Activated CD8-positive, alpha-beta T cell treated with anti-CD3 and anti-CD28 coated beads, Interleukin-2, amount 10 ng/mL, durations not matched to agents 7 days and 5 days (primary cell): ENCODE results near the gene FSIP1. TPM values are rescaled to one million over a fixed set of nuclear protein-coding genes. Genes with fewer than 3 reads are reported as not detected.

Source experiments
- ATAC-seq: fragments of 150-1000 bp; cut with Tn5 transposase; one replicate; pipeline ENCODE4 v1.10.0; 2021; ENCODE audit warnings: moderate library complexity
- CTCF ChIA-PET: fragments of 350-600 bp; sonication (Branson Sonifier 250); formaldehyde crosslinking; loops from one replicate; lab custom pipeline; 2021; ENCODE audit warnings: antibody characterized with exemption; lab: Charles Lee
- POLR2A ChIA-PET: fragments of 350-600 bp; sonication (Branson Sonifier 250); formaldehyde crosslinking; loops from one replicate; lab custom pipeline; 2021; ENCODE audit warnings: antibody characterized with exemption; lab: Charles Lee
- DNase-seq: peaks from one replicate; pipeline ENCODE4 v3.0.0-alpha.2; 2020
- H3K27ac Mint-ChIP-seq: one replicate; pipeline ENCODE4 v1.8.0; 2021; ENCODE audit warnings: mild to moderate bottlenecking, mixed read lengths
- H3K27me3 Mint-ChIP-seq: one replicate; pipeline ENCODE4 v1.8.0; 2021; ENCODE audit warnings: low read depth, mixed read lengths
- H3K36me3 Mint-ChIP-seq: one replicate; pipeline ENCODE4 v1.8.0; 2021; ENCODE audit warnings: low read depth, mixed read lengths
- H3K4me1 Mint-ChIP-seq: one replicate; pipeline ENCODE4 v1.8.0; 2021; ENCODE audit warnings: low read depth, mixed read lengths
- H3K4me3 Mint-ChIP-seq: one replicate; pipeline ENCODE4 v1.8.0; 2021; ENCODE audit warnings: mild to moderate bottlenecking, mixed read lengths
- H3K9me3 Mint-ChIP-seq: one replicate; pipeline ENCODE4 v1.8.0; 2022; ENCODE audit warnings: mixed read lengths; ENCODE audit not compliant: insufficient read depth
- total RNA-seq, 2 experiments: library from RNA; stranded (reverse); gene quantifications; one replicate each; pipeline ENCODE4 v1.2.3, GENCODE V29; 2021

Gene FSIP1
- total RNA-seq, 2 experiments from 2014 or later = 0.73 to 1.0 TPM

GRCh38 chr15:39781967-39782302 lies 706 bp downstream of the FSIP1 start:
- Mint-ChIP-seq H3K4me1 (peaks cover 53% of the 10 kb centered on the region), H3K36me3 (peaks cover 11% of the 10 kb centered on the region), H3K9me3 (no peaks in the 10 kb centered on the region), H3K4me3 (peak overlapping the region; percentile 85), H3K27me3 (peaks cover 7% of the 10 kb centered on the region), H3K27ac (peak overlapping the region; percentile 73)
- ATAC-seq (no peak), DNase-seq (no peak)
- ChIA-PET CTCF (interaction anchor here (0.7 to 2.0 kb wide), 10 partner anchors 9 to 493 kb away, joined by 3 to 9 read pairs (median 4); partner anchors contain the start of gene SRP14), POLR2A (interaction anchor here (0.6 kb wide), 1 partner anchor 40 kb away, joined by 3 read pairs; no protein-coding TSS in a partner anchor)

- Mint-ChIP-seq H3K36me3 (peaks cover 8% of the 10 kb centered on the region), H3K4me3 (peak overlapping the region; percentile 85), H3K27ac (no peak overlapping the region), H3K27me3 (peaks cover 7% of the 10 kb centered on the region), H3K9me3 (no peaks in the 10 kb centered on the region), H3K4me1 (peaks cover 50% of the 10 kb centered on the region)
- ATAC-seq (no peak), DNase-seq (no peak)
- ChIA-PET POLR2A (no interaction called here), CTCF (interaction anchor here (1.8 to 1.9 kb wide), 2 partner anchors 93 to 158 kb away, joined by 4 to 5 read pairs; no protein-coding TSS in a partner anchor)
These were observed 1.3 kb downstream of the FSIP1 start for GRCh38 chr15:39781147-39781966.

DNA sequence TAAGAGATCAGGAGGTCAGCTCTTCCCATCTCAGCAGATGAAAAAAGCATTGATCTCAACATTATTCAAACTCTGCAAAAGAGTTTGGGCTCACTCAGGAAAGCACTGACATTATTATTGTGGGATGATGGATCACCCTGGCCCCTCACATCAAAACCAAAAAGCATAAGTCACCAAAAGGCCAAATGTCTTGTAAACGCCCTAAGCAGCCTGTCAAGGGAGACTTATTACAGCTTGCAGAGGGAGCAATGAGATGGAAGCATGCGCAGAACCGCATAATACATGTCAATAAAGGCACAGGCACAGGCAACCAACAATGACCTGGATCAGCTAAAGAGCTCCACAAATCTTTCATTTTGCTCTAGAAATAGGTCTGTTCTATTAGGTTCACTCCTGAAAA lies 4.6 kb downstream of the FSIP1 start:
- DNase-seq (no peak), ATAC-seq (no peak)
- H3K36me3 Mint-ChIP-seq = peaks cover 5% of the 10 kb centered on the region
- ChIA-PET CTCF (interaction anchor here (1.0 to 1.4 kb wide), 2 partner anchors 20 to 21 kb away, joined by 4 to 5 read pairs; no protein-coding TSS in a partner anchor), POLR2A (no interaction called here)
- no peaks in the 10 kb centered on the region for H3K9me3 Mint-ChIP-seq
- H3K4me1 Mint-ChIP-seq = peaks cover 45% of the 10 kb centered on the region
- H3K27me3 Mint-ChIP-seq = peaks cover 7% of the 10 kb centered on the region
- no peak overlapping the region for H3K4me3 Mint-ChIP-seq
- H3K27ac Mint-ChIP-seq = no peak overlapping the region

DNA sequence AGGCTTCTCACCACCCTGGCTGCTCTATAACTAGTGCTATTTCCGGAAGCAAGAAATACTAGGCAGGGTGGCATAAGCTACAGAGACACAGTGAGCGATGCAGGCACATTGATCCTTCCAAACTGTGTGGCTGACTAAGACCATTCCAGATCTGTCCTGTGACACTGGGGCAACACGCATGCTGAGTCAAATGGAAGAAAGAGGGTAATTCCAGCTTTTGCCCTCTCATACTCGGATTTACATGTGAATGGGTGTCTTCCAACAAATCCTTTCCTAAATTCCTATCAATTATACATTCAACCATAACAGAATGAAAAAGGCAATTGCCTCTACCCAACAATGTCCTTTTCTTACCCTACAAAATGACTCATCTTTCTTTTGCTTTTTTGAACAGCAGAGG lies 5.1 kb downstream of the FSIP1 start:
- ATAC-seq (no peak), DNase-seq (no peak)
- CTCF ChIA-PET = interaction anchor here (1.0 to 1.4 kb wide), 2 partner anchors 20 to 21 kb away, joined by 4 to 5 read pairs; no protein-coding TSS in a partner anchor
- no peak overlapping the region for H3K4me3 Mint-ChIP-seq
- no peak overlapping the region for H3K27ac Mint-ChIP-seq
- peaks cover 45% of the 10 kb centered on the region for H3K4me1 Mint-ChIP-seq
- H3K9me3 Mint-ChIP-seq = no peaks in the 10 kb centered on the region
- H3K36me3 Mint-ChIP-seq = peaks cover 5% of the 10 kb centered on the region
- POLR2A ChIA-PET = no interaction called here
- H3K27me3 Mint-ChIP-seq = peaks cover 7% of the 10 kb centered on the region

- Mint-ChIP-seq H3K27me3 (peaks cover 7% of the 10 kb centered on the region), H3K36me3 (peaks cover 5% of the 10 kb centered on the region), H3K9me3 (no peaks in the 10 kb centered on the region), H3K4me3 (no peak overlapping the region), H3K27ac (no peak overlapping the region), H3K4me1 (peaks cover 40% of the 10 kb centered on the region)
- DNase-seq (no peak), ATAC-seq (no peak)
- CTCF ChIA-PET = no interaction called here
- POLR2A ChIA-PET = no interaction called here
These were observed 6.6 kb downstream of the FSIP1 start for GRCh38 chr15:39776068-39776467.

DNA sequence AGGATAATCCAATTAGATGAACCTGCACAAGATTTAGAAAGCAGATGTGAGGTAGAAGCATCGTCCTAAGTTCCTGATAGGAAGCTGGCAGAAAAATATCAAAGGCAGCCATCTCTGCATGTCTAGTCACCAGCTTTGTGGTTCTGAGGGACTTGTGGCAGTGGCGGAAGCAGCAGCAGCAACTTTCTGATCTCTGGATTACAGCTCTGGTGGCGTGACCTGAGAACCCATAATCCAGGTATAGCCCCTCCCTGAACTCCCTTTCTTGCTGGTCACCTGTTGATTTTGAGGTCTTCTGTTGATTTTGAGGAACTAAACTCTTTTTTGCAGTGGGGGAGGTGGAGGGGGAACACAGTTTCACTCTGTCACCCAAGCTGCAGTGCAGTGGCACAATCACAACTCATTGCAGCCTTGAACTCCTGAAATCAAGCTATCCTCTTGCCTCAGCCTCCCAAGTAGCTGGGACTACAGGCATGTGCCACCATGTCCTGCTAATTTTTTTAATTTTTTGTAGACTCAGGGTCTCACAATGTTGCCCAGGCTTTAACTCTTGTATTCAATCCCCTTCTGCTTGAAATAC lies 7.9 kb downstream of the FSIP1 start:
- no peaks in the 10 kb centered on the region for H3K9me3 Mint-ChIP-seq
- peaks cover 38% of the 10 kb centered on the region for H3K4me1 Mint-ChIP-seq
- peaks cover 7% of the 10 kb centered on the region for H3K27me3 Mint-ChIP-seq
- DNase-seq (peak; percentile 84), ATAC-seq (peak; percentile 89)
- ChIA-PET CTCF (interaction anchor here (0.6 to 1.5 kb wide), 12 partner anchors 8 to 1076 kb away, joined by 3 to 6 read pairs (median 4); partner anchors contain the start of gene FSIP1), POLR2A (interaction anchor here (1.0 kb wide), 1 partner anchor 150 kb away, joined by 3 read pairs; no protein-coding TSS in a partner anchor)
- peak overlapping the region; percentile 77 for H3K27ac Mint-ChIP-seq
- H3K4me3 Mint-ChIP-seq = peak overlapping the region; percentile 36
- H3K36me3 Mint-ChIP-seq = peaks cover 5% of the 10 kb centered on the region

DNA sequence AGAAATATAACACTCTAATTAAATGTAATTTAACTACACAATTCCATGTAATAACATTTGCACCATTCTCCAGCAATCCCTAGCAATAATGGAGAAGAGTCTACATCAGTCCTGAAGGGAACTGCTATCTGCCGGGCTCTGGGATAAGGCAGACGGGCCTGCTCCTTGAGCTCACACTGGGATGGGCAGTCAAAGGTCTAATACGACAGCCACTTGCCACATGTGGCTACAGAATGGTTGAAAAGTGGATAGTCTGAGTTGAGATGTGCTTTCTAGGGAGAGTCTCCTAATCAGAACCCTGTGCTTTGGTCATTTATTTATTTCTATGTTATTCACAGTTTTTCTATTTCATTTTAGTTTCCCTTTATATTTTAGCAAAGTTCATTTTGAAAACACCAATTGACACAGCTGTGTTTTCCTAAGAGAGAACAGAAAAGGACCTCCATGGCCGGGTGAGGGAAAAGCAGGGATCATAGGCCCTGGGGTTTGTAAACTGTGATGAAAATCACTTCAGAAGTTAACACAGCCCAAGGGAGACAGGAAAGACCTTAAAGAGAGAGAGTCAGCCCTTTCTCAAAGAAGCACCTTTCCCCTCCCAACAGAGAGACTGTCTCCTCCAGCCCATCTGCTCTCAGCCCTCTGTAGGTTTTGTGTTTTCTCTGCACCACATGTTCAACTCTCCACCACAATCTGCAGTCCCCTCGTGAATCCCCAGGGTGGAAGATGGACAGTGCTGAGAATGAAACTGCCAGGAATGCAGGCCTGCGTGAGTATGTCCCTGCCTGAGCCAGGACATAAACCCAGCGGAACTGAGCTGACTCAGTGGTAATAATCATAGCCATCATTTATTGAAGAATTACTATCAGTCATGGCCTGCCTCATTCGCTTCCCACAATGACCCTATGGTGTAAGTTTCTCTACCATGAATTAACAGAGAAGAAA lies 11.6 kb downstream of the FSIP1 start:
- H3K4me3 Mint-ChIP-seq = no peak overlapping the region
- H3K9me3 Mint-ChIP-seq = no peaks in the 10 kb centered on the region
- H3K27ac Mint-ChIP-seq = no peak overlapping the region
- ATAC-seq (no peak), DNase-seq (no peak)
- ChIA-PET CTCF (interaction anchor here (2.0 kb wide), 1 partner anchor 14 kb away, joined by 8 read pairs; no protein-coding TSS in a partner anchor), POLR2A (no interaction called here)
- peaks cover 5% of the 10 kb centered on the region for H3K36me3 Mint-ChIP-seq
- H3K27me3 Mint-ChIP-seq = no peaks in the 10 kb centered on the region
- peaks cover 29% of the 10 kb centered on the region for H3K4me1 Mint-ChIP-seq

- ATAC-seq = no peak
- POLR2A ChIA-PET = no interaction called here
- H3K27me3 Mint-ChIP-seq = no peaks in the 10 kb centered on the region
- no peak overlapping the region for H3K27ac Mint-ChIP-seq
- H3K9me3 Mint-ChIP-seq = no peaks in the 10 kb centered on the region
- no peak overlapping the region for H3K4me3 Mint-ChIP-seq
- H3K4me1 Mint-ChIP-seq = peaks cover 9% of the 10 kb centered on the region
- no peak for DNase-seq
- CTCF ChIA-PET = interaction anchor here (1.3 to 5.0 kb wide), 2 partner anchors 11 to 15 kb away, joined by 3 to 21 read pairs; partner anchors contain the start of gene FSIP1
- no peaks in the 10 kb centered on the region for H3K36me3 Mint-ChIP-seq
These were observed 14.7 kb downstream of the FSIP1 start for GRCh38 chr15:39767921-39768320.

- no peaks in the 10 kb centered on the region for H3K4me1 Mint-ChIP-seq
- POLR2A ChIA-PET = no interaction called here
- ATAC-seq (no peak), DNase-seq (no peak)
- peaks cover 27% of the 10 kb centered on the region for H3K27me3 Mint-ChIP-seq
- H3K9me3 Mint-ChIP-seq = no peaks in the 10 kb centered on the region
- CTCF ChIA-PET = interaction anchor here (6.9 kb wide), 1 partner anchor 179 kb away, joined by 179 read pairs; the partner anchor contains the start of gene THBS1
- no peaks in the 10 kb centered on the region for H3K36me3 Mint-ChIP-seq
- H3K4me3 Mint-ChIP-seq = no peak overlapping the region
- H3K27ac Mint-ChIP-seq = no peak overlapping the region
These were observed 21.6 kb downstream of the FSIP1 start for GRCh38 chr15:39761006-39761405.

- Mint-ChIP-seq H3K4me1 (no peaks in the 10 kb centered on the region), H3K36me3 (no peaks in the 10 kb centered on the region), H3K9me3 (no peaks in the 10 kb centered on the region), H3K27me3 (peaks cover 51% of the 10 kb centered on the region), H3K27ac (no peak overlapping the region), H3K4me3 (no peak overlapping the region)
- DNase-seq (peak; percentile 47), ATAC-seq (no peak)
- ChIA-PET CTCF (interaction anchor here (0.5 to 6.9 kb wide), 63 partner anchors 9 to 1317 kb away, joined by 3 to 179 read pairs (median 5); partner anchors contain the start of genes FSIP1 and THBS1), POLR2A (interaction anchor here (0.7 kb wide), 1 partner anchor 57 kb away, joined by 3 read pairs; no protein-coding TSS in a partner anchor)
These were observed 25.7 kb downstream of the FSIP1 start for GRCh38 chr15:39756806-39757522.
